Hepatocyte (in vitro differentiated cells): Measurements from ENCODE around the gene R3HDML. TPM values are rescaled to one million over a fixed set of nuclear protein-coding genes. Genes with fewer than 3 reads are reported as not detected.

Experiments used
- DNase-seq: peaks from one replicate; pipeline ENCODE4 v3.0.0-alpha.2; 2016; ENCODE audit warnings: low spot score
- H2AFZ ChIP-seq: fragments of 200-600 bp; sonication (generic); 2 replicates; pipeline ENCODE4 v1.6.0; 2016; ENCODE audit warnings: antibody characterized with exemption, mild to moderate bottlenecking
- H3K27ac ChIP-seq: fragments of 200-600 bp; sonication (generic); 2 replicates; pipeline ENCODE4 v1.5.1; 2016; ENCODE audit warnings: mild to moderate bottlenecking
- H3K27me3 ChIP-seq: fragments of 200-600 bp; sonication (generic); 2 replicates; pipeline ENCODE4 v1.6.1; 2016
- H3K36me3 ChIP-seq: fragments of 200-600 bp; sonication (generic); replicated peaks from 2 replicates; pipeline ENCODE4 v1.5.1; 2016; ENCODE audit warnings: low read depth; ENCODE audit not compliant: insufficient read depth
- H3K4me1 ChIP-seq: fragments of 200-600 bp; sonication (generic); 2 replicates; pipeline ENCODE4 v1.5.1; 2016; ENCODE audit warnings: mild to moderate bottlenecking, moderate library complexity; ENCODE audit not compliant: insufficient read depth
- H3K4me2 ChIP-seq: fragments of 200-600 bp; sonication (generic); 2 replicates; pipeline ENCODE4 v1.6.0; 2016
- H3K4me3 ChIP-seq: fragments of 200-600 bp; sonication (generic); 2 replicates; pipeline ENCODE4 v1.5.1; 2016; ENCODE audit warnings: mild to moderate bottlenecking
- H3K79me2 ChIP-seq: fragments of 200-600 bp; sonication (generic); 2 replicates; pipeline ENCODE4 v1.6.0; 2017; ENCODE audit warnings: mild to moderate bottlenecking
- H3K9me2 ChIP-seq: fragments of 200-600 bp; sonication (generic); replicated peaks from 2 replicates; pipeline ENCODE4 v1.6.0; 2017; ENCODE audit warnings: mild to moderate bottlenecking; ENCODE audit not compliant: insufficient read depth
- H3K9me3 ChIP-seq: fragments of 200-600 bp; sonication (generic); 2 replicates; pipeline ENCODE4 v1.5.1; 2016; ENCODE audit warnings: low read depth, mild to moderate bottlenecking
- H4K20me1 ChIP-seq: fragments of 200-600 bp; sonication (generic); 2 replicates; pipeline ENCODE4 v1.6.0; 2016; ENCODE audit warnings: mild to moderate bottlenecking; ENCODE audit not compliant: insufficient read depth, poor library complexity, severe bottlenecking
- EZH2 ChIP-seq: fragments of 200-600 bp; sonication (generic); IDR thresholded peaks from 2 replicates; pipeline ENCODE4 v1.6.1; 2016; ENCODE audit warnings: antibody characterized with exemption, mild to moderate bottlenecking, borderline replicate concordance
- EZH2phosphoT487 ChIP-seq: fragments of 200-600 bp; sonication (generic); IDR thresholded peaks from one replicate; pipeline ENCODE4 v1.6.1; 2018; ENCODE audit warnings: antibody characterized with exemption, mild to moderate bottlenecking, low read depth, moderate library complexity; ENCODE audit not compliant: unreplicated experiment, severe bottlenecking
- WGBS: methylation state at CpG from one replicate; pipeline ENCODE4 v1.1.6; 2016; ENCODE audit warnings: low lambda C conversion rate; ENCODE audit errors: missing lambda C conversion rate; 5-methylcytosine and 5-hydroxymethylcytosine counted together
- polyA plus RNA-seq: library from polyadenylated mRNA; unstranded; fragments of >200 nt; fragmentation: Nextera tagmentation; extraction: Ambion mirVana; gene quantifications from 2 replicates; pipeline ENCODE4 v1.2.1, GENCODE V29; 2016
- total RNA-seq: library from RNA; depleted of rRNA; stranded (reverse); fragments of >200 nt; gene quantifications from 2 replicates; pipeline ENCODE4 v1.2.3, GENCODE V29; 2014
- TF ChIP-seq, protein P1 (sequence below): fragments of 200-600 bp; sonication (generic); IDR thresholded peaks from 2 replicates; pipeline ENCODE4 v1.5.1; 2016; ENCODE audit warnings: antibody characterized with exemption, mild to moderate bottlenecking; ENCODE audit not compliant: poor library complexity

Gene R3HDML
- total and polyA plus RNA-seq, 2 experiments from 2014 or later = 0.23 TPM; not detected in 1

DNA sequence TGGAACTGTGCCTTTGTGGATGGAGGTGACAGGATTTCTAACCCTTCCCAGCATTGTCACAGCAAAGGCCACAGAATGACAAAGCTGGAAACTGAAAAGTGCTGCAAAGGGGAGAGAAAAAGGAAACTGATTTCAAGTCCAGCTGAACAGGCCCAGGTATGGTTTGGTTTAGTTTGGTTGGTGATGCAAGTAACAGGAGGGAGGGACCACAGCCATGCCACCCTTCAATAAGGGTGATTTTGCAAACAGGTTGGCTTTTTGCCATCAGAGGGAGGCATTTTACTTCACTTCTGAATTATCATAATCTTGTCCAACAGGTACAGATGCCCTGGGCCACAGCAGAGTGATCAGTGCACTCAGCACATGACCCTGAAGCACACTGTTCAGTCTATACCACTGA lies 32.5 kb upstream of the R3HDML start:
- Histone ChIP-seq H3K9me3 (no peaks in the 10 kb centered on the region), H3K79me2 (peaks cover 31% of the 10 kb centered on the region), H3K4me3 (no peak overlapping the region), H3K4me1 (peaks cover 20% of the 10 kb centered on the region), H3K27me3 (no peaks in the 10 kb centered on the region), H3K27ac (no peak overlapping the region), H3K36me3 (no peaks in the 10 kb centered on the region), H2AFZ (no peak overlapping the region), H4K20me1 (no peaks in the 10 kb centered on the region), H3K4me2 (no peak overlapping the region), H3K9me2 (no peaks in the 10 kb centered on the region)
- TF ChIP-seq EZH2 = no peak
- TF ChIP-seq EZH2phosphoT487 = no peak
- TF ChIP-seq, protein P1, sequence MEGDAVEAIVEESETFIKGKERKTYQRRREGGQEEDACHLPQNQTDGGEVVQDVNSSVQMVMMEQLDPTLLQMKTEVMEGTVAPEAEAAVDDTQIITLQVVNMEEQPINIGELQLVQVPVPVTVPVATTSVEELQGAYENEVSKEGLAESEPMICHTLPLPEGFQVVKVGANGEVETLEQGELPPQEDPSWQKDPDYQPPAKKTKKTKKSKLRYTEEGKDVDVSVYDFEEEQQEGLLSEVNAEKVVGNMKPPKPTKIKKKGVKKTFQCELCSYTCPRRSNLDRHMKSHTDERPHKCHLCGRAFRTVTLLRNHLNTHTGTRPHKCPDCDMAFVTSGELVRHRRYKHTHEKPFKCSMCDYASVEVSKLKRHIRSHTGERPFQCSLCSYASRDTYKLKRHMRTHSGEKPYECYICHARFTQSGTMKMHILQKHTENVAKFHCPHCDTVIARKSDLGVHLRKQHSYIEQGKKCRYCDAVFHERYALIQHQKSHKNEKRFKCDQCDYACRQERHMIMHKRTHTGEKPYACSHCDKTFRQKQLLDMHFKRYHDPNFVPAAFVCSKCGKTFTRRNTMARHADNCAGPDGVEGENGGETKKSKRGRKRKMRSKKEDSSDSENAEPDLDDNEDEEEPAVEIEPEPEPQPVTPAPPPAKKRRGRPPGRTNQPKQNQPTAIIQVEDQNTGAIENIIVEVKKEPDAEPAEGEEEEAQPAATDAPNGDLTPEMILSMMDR = no peak
- DNase-seq = no peak

GRCh38 chr20:44306927-44307326 lies 29.9 kb upstream of the R3HDML start:
- TF ChIP-seq EZH2phosphoT487 = no peak
- TF ChIP-seq EZH2 = no peak
- TF ChIP-seq, protein P1 = no peak
- H3K27ac ChIP-seq = no peak overlapping the region

DNA sequence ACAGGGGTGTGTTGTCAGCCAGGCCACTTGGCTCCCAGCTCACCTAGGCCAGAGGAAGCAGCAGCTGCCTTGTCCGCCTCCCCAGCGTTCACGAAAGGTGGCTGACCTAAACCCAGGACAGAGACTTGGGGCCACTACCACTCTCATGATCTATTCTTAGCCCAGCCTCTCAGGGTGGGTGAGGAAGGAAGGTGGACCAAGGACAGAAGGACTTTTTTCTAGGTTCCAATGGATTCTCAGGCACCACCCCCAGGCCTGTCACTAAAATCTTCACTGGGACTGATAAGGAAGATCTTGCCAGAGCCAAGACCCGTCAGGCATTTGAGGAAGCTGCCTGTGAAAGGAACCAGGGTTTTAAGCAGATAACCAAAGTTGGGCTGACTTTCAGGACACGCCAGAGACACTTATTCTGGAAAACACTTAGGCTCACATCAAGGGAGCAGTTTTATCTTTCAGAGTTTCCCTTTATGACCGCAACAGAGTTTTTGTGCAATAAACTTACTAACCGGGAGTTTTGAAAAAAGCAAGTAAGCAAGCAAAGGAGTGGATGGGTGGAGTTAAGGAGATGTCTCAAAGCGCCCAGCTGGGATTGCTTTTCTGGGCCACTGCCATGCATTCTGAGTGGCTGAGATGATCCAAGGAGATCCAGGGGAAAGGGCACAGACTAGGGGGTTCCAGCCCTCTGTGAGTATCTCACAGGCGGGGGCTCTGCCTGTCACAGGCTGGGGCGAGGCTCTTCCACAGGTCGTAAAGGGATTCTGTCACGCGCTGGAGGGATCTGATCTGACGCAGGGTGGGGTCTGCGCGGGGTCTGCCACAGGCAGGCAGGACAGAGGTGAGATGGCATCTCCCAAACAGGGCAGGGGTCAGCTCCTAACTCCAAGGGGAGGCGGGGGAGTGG lies 26.8 kb upstream of the R3HDML start:
- DNase-seq = peak; percentile 73
- WGBS = 20% methylated on average over 14 of the region's 17 CpGs
- TF ChIP-seq EZH2 (no peak), EZH2phosphoT487 (no peak)
- TF ChIP-seq, protein P1 = no peak

More at GRCh38 chr20:44306927-44307326, 29.9 kb upstream of the R3HDML start:
- no peaks in the 10 kb centered on the region for H4K20me1 ChIP-seq
- WGBS = 97% methylated on average over 9 of the region's 9 CpGs
- H3K79me2 ChIP-seq = peaks cover 27% of the 10 kb centered on the region
- no peak for DNase-seq
- no peak overlapping the region for H3K4me2 ChIP-seq
- no peaks in the 10 kb centered on the region for H3K9me3 ChIP-seq
- no peak overlapping the region for H2AFZ ChIP-seq
- H3K4me1 ChIP-seq = peaks cover 24% of the 10 kb centered on the region
- no peaks in the 10 kb centered on the region for H3K36me3 ChIP-seq
- H3K27me3 ChIP-seq = no peaks in the 10 kb centered on the region
- H3K4me3 ChIP-seq = no peak overlapping the region
- no peaks in the 10 kb centered on the region for H3K9me2 ChIP-seq

More for the DNA sequence above, 26.8 kb upstream of the R3HDML start:
- H3K27me3 ChIP-seq = no peaks in the 10 kb centered on the region
- H3K79me2 ChIP-seq = peaks cover 22% of the 10 kb centered on the region
- no peaks in the 10 kb centered on the region for H3K9me3 ChIP-seq
- H3K4me2 ChIP-seq = peak overlapping the region; percentile 96
- H3K4me1 ChIP-seq = peaks cover 11% of the 10 kb centered on the region
- H2AFZ ChIP-seq = peak overlapping the region; percentile 81
- no peaks in the 10 kb centered on the region for H3K9me2 ChIP-seq
- no peaks in the 10 kb centered on the region for H4K20me1 ChIP-seq
- no peaks in the 10 kb centered on the region for H3K36me3 ChIP-seq
- H3K4me3 ChIP-seq = peak overlapping the region; percentile 69
- H3K27ac ChIP-seq = peak overlapping the region; percentile 77
